ENCODE measurements around the gene AUTS2.

DNA sequence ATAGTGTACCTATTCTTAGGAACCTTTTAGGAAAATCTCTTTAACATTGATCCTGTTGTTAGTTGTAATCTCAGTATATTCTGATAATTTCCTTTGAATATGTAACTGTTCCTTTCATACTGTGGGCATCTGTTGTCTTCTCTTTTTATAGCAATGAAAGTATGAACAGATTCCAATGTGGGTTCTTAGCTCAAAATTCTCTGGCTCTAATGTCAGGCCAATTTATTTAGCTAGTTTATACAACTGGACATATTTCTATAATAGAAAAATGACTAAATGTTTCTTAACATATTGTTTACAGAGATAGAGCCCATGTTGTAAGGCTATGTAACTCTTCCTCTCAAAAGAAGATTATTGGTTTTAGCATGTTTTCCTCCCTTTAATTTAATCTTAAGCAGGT lies 363.2 kb downstream of the AUTS2 start:
- TF ChIP-seq, protein P1, sequence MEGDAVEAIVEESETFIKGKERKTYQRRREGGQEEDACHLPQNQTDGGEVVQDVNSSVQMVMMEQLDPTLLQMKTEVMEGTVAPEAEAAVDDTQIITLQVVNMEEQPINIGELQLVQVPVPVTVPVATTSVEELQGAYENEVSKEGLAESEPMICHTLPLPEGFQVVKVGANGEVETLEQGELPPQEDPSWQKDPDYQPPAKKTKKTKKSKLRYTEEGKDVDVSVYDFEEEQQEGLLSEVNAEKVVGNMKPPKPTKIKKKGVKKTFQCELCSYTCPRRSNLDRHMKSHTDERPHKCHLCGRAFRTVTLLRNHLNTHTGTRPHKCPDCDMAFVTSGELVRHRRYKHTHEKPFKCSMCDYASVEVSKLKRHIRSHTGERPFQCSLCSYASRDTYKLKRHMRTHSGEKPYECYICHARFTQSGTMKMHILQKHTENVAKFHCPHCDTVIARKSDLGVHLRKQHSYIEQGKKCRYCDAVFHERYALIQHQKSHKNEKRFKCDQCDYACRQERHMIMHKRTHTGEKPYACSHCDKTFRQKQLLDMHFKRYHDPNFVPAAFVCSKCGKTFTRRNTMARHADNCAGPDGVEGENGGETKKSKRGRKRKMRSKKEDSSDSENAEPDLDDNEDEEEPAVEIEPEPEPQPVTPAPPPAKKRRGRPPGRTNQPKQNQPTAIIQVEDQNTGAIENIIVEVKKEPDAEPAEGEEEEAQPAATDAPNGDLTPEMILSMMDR (conservative IDR thresholded peaks at IDR 0.05; ENCODE audit: low read depth, low read length) = no peak
- no peak for TF ChIP-seq EZH2 (IDR thresholded peaks at IDR 0.05; ENCODE audit: borderline replicate concordance, low read depth, low read length, poor library complexity, severe bottlenecking)

All from A673 (cell line).